HepG2 (cell line): ENCODE results near the gene ARHGAP45. TPM values are rescaled to one million over a fixed set of nuclear protein-coding genes. Genes with fewer than 3 reads are reported as not detected.

Source experiments
- AGO1 ChIP-seq: fragments of 200-400 bp; formaldehyde crosslinking; IDR thresholded peaks from 2 replicates; pipeline ENCODE4 v1.6.1; 2017; ENCODE audit warnings: mild to moderate bottlenecking, low read depth, low read length, moderate library complexity; ENCODE audit not compliant: poor library complexity, severe bottlenecking
- ATM ChIP-seq: fragments of 450-650 bp; IDR thresholded peaks from 2 replicates; pipeline ENCODE4 v1.7.1; 2017; ENCODE audit warnings: mild to moderate bottlenecking, borderline replicate concordance
- CCAR2 ChIP-seq: fragments of 200-400 bp; formaldehyde crosslinking; optimal IDR thresholded peaks from 2 replicates; pipeline ENCODE3; 2018; ENCODE audit warnings: low read depth, mild to moderate bottlenecking, low read length, moderate library complexity
- ELF1 ChIP-seq: sonication (generic); formaldehyde crosslinking; IDR thresholded peaks from 2 replicates; pipeline ENCODE4 v1.4.0; 2020; ENCODE audit warnings: missing genetic modification reagents
- FOSL1 ChIP-seq: sonication (generic); formaldehyde crosslinking; IDR thresholded peaks from 2 replicates; pipeline ENCODE4 v1.9.0; 2021; ENCODE audit warnings: missing genetic modification reagents, borderline replicate concordance
- GABPA ChIP-seq, 2 experiments: IDR thresholded peaks; 2 replicates each; pipeline ENCODE4 v1.6.1; 2011 to 2016; ENCODE audit warnings: low read depth in 2 of 2, low read length in 1 of 2, missing biosample characterization in 1 of 2, missing genetic modification characterization in 1 of 2
- GLI4 ChIP-seq: sonication (generic); formaldehyde crosslinking; IDR thresholded peaks from 2 replicates; pipeline ENCODE4 v1.5.1; 2020; ENCODE audit warnings: missing genetic modification reagents, mild to moderate bottlenecking, moderate library complexity, borderline replicate concordance
- HOXA5 ChIP-seq: sonication (generic); formaldehyde crosslinking; IDR thresholded peaks from 2 replicates; pipeline ENCODE4 v1.4.0; 2020; ENCODE audit warnings: missing genetic modification reagents
- MATR3 ChIP-seq: sonication (generic); formaldehyde crosslinking; IDR thresholded peaks from 2 replicates; pipeline ENCODE4 v1.4.0; 2020; ENCODE audit warnings: missing genetic modification reagents
- MXD1 ChIP-seq: sonication (generic); formaldehyde crosslinking; IDR thresholded peaks from 2 replicates; pipeline ENCODE4 v1.4.0; 2020; ENCODE audit warnings: mild to moderate bottlenecking, missing genetic modification reagents
- PAWR ChIP-seq: sonication (generic); formaldehyde crosslinking; IDR thresholded peaks from 2 replicates; pipeline ENCODE4 v1.4.0; 2020; ENCODE audit warnings: missing genetic modification reagents, mild to moderate bottlenecking, borderline replicate concordance
- SPEN ChIP-seq: sonication (generic); formaldehyde crosslinking; IDR thresholded peaks from 2 replicates; pipeline ENCODE4 v1.5.1; 2020; ENCODE audit warnings: low read depth, mild to moderate bottlenecking, missing genetic modification reagents
- SRY ChIP-seq: sonication (generic); formaldehyde crosslinking; IDR thresholded peaks from 2 replicates; pipeline ENCODE4 v1.8.0; 2022; ENCODE audit warnings: mild to moderate bottlenecking, missing genetic modification reagents
- STAT6 ChIP-seq: sonication (generic); formaldehyde crosslinking; IDR thresholded peaks from 2 replicates; pipeline ENCODE4 v1.4.0; 2020; ENCODE audit warnings: missing genetic modification reagents, mild to moderate bottlenecking, borderline replicate concordance
- TAF1 ChIP-seq: sonication (generic); formaldehyde crosslinking; IDR thresholded peaks from 2 replicates; pipeline ENCODE4 v1.4.0; 2020; ENCODE audit warnings: missing genetic modification reagents
- TCF7L2 ChIP-seq: IDR thresholded peaks from 2 replicates; pipeline ENCODE4 v1.6.1; 2011; ENCODE audit warnings: mild to moderate bottlenecking, low read depth, low read length, moderate library complexity
- ZBTB1 ChIP-seq: sonication (generic); formaldehyde crosslinking; IDR thresholded peaks from 2 replicates; pipeline ENCODE4 v1.4.0; 2020; ENCODE audit warnings: missing genetic modification reagents, borderline replicate concordance
- ZC3H4 ChIP-seq: sonication (generic); formaldehyde crosslinking; IDR thresholded peaks from 2 replicates; pipeline ENCODE4 v1.4.0; 2020; ENCODE audit warnings: missing genetic modification reagents, borderline replicate concordance
- ZNF20 ChIP-seq: sonication (generic); formaldehyde crosslinking; IDR thresholded peaks from 2 replicates; pipeline ENCODE4 v1.4.0; 2020; ENCODE audit warnings: mild to moderate bottlenecking, moderate library complexity, missing genetic modification reagents
- ZNF333 ChIP-seq: sonication (generic); formaldehyde crosslinking; IDR thresholded peaks from 2 replicates; pipeline ENCODE4 v1.4.0; 2020; ENCODE audit warnings: mild to moderate bottlenecking, missing genetic modification reagents, borderline replicate concordance
- ZNF33B ChIP-seq: sonication (generic); formaldehyde crosslinking; IDR thresholded peaks from 2 replicates; pipeline ENCODE4 v1.5.1; 2020; ENCODE audit warnings: mild to moderate bottlenecking, missing genetic modification reagents
- polyA plus RNA-seq, 8 experiments: library from polyadenylated mRNA; depleted of rRNA in 3 of 8; stranded (reverse) in 7 of 8; unstranded in 1 of 8; fragments of >200 nt; fragmentation: Illumina TruSeq in 4 of 8; extraction: Trizol in 4 of 8; gene quantifications; 2 replicates each; pipeline versions ENCODE4 v1.2.1 to v1.2.3, GENCODE V29; 2011 to 2016; ENCODE audit warnings: low read depth in 4 of 8, missing spikeins in 1 of 8, mixed read lengths in 1 of 8; ENCODE audit not compliant: insufficient read depth in 1 of 8
- total RNA-seq, 5 experiments: library from RNA; depleted of rRNA; stranded (reverse); fragments of >200 nt; fragmentation: Illumina TruSeq; extraction: Trizol; gene quantifications; 2 replicates each; pipeline ENCODE4 v1.2.3, GENCODE V29; 2016; ENCODE audit warnings: low read depth in 1 of 5

ARHGAP45 gene
- total and polyA plus RNA-seq, 2 of the 13 experiments (the other 11 are each of a cell fraction or from before 2014, with no cell fraction given) = 0.84 to 32.0 TPM

- TF ChIP-seq SPEN (CRISPR knock-in tag) (peak; percentile 79), AGO1 (no peak), ZC3H4 (no peak), ZNF33B (CRISPR knock-in tag) (no peak), GABPA (IDR thresholded peaks at IDR 0.05; ENCODE audit: low read depth, low read length) (no peak), GABPA (CRISPR knock-in tag; IDR thresholded peaks at IDR 0.05; ENCODE audit: low read depth) (peak; percentile 51), ELF1 (no peak; the same call in 1 of the 2 replicates), MXD1 (CRISPR knock-in tag) (no peak), ZBTB1 (CRISPR knock-in tag) (no peak), ZNF333 (CRISPR knock-in tag) (peak; percentile 82; the same call in 1 of the 2 replicates), ZNF20 (no peak), TCF7L2 (no peak), HOXA5 (CRISPR knock-in tag) (no peak), GLI4 (CRISPR knock-in tag) (peak; percentile 3; the same call in 1 of the 2 replicates), TAF1 (CRISPR knock-in tag) (peak; percentile 13; the same call in 1 of the 2 replicates), FOSL1 (CRISPR knock-in tag) (no peak), ATM (0 out of 2 replicates have a peak, but pooled peaks have one; percentile 29), STAT6 (CRISPR knock-in tag) (no peak), PAWR (CRISPR knock-in tag) (peak; percentile 56; the same call in 1 of the 2 replicates), SRY (CRISPR knock-in tag) (peak; percentile 37; the same call in 1 of the 2 replicates), MATR3 (CRISPR knock-in tag) (no peak), CCAR2 (peak; percentile 34)
Measured at GRCh38 chr19:1098177-1099051, 31.4 kb downstream of the ARHGAP45 start (continued).
